Measurements from ENCODE around the gene SPACA6.

DNA sequence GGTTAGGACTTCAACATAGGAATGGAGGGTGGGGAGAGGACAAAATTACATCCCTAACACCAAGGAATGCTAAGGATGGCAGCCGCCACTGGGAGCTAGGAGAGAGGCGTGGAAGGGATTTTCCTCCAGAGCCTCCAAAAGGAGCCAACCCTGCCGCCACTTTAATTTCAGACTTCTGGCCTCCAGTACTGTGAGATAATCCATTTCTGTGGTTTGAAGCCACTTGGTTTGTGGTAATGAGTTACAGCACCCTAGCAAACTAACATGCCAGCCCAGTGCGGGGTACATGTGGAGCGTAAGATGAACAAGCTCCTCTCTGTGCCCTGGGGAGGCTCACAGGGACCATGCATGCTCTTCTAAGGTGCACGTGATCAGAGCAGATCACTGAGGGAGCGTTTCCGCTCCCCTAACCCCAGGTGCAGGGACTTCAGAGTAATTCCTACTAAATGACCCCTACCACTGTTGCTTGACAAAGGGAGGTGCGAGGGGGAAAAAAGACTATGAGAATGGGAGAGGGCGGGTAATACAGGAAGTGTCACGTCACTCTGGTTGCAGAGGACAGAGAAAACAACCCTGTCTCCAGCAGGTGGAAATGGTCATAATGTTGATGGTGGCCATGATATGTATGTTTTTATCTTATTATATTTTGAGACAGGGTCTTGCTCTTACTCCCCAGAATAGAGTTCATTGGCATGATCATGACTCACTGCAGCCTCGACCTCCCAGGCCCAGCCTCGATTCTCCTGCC is 46.5 kb downstream of the SPACA6 start:
- TF ChIP-seq CTCF (IDR thresholded peaks at IDR 0.05; ENCODE audit: poor library complexity) = no peak
- no peak for TF ChIP-seq EZH2 (IDR thresholded peaks at IDR 0.05; ENCODE audit: borderline replicate concordance)

All from hepatocyte (in vitro differentiated cells).